Liver (tissue), 3 donors: ENCODE measurements around the gene LENEP.

Experiments
- ATF3 ChIP-seq: IDR thresholded peaks from 2 replicates; pipeline ENCODE4 v1.6.1; 2016; ENCODE audit warnings: antibody characterized with exemption
- CTCF ChIP-seq: fragments of 150-350 bp; IDR thresholded peaks from 2 replicates; pipeline ENCODE4 v1.5.1; 2017; ENCODE audit warnings: improper control_type of control experiment, low read depth, low read length; ENCODE audit not compliant: missing input control
- EGR1 ChIP-seq, 2 donors: IDR thresholded peaks; 2 replicates each; pipeline ENCODE4 v1.6.1; 2016 to 2018; ENCODE audit warnings: antibody characterized with exemption in 2 of 2, low read depth in 2 of 2
- GABPA ChIP-seq, 2 donors: IDR thresholded peaks in 1 of 2; conservative IDR thresholded peaks in 1 of 2; 2 replicates each; pipeline ENCODE4 v1.6.1; 2016; ENCODE audit warnings: antibody characterized with exemption in 2 of 2, mild to moderate bottlenecking in 1 of 2, moderate library complexity in 1 of 2
- HNF4G ChIP-seq: IDR thresholded peaks from 2 replicates; pipeline ENCODE4 v1.6.1; 2016; ENCODE audit warnings: antibody characterized with exemption
- JUND ChIP-seq, 2 donors: IDR thresholded peaks; 2 replicates each; pipeline ENCODE4 v1.6.1; 2016; ENCODE audit warnings: antibody characterized with exemption in 2 of 2
- MAX ChIP-seq: IDR thresholded peaks from 2 replicates; pipeline ENCODE4 v1.6.1; 2016; ENCODE audit warnings: antibody characterized with exemption
- RAD21 ChIP-seq, 2 donors: IDR thresholded peaks; 2 replicates each; pipeline ENCODE4 v1.6.1; 2016; ENCODE audit warnings: antibody characterized with exemption in 2 of 2, mild to moderate bottlenecking in 2 of 2
- RXRA ChIP-seq, 2 donors: IDR thresholded peaks; 2 replicates each; pipeline ENCODE4 v1.6.1; 2017 to 2018; ENCODE audit warnings: antibody characterized with exemption in 2 of 2, mild to moderate bottlenecking in 1 of 2
- SP1 ChIP-seq: IDR thresholded peaks from 2 replicates; pipeline ENCODE4 v1.6.1; 2018; ENCODE audit warnings: antibody characterized with exemption, mild to moderate bottlenecking
- TAF1 ChIP-seq: conservative IDR thresholded peaks from 2 replicates; pipeline ENCODE4 v1.6.1; 2016; ENCODE audit warnings: antibody characterized with exemption, mild to moderate bottlenecking
- YY1 ChIP-seq: IDR thresholded peaks from 2 replicates; pipeline ENCODE4 v1.6.1; 2016; ENCODE audit warnings: antibody characterized with exemption, mild to moderate bottlenecking
- ZBTB33 ChIP-seq: IDR thresholded peaks from 2 replicates; pipeline ENCODE4 v1.6.1; 2016; ENCODE audit warnings: antibody characterized with exemption
- TF ChIP-seq, protein P1 (sequence below): IDR thresholded peaks from 2 replicates; pipeline ENCODE4 v1.6.1; 2016; ENCODE audit warnings: antibody characterized with exemption, mild to moderate bottlenecking
- donor health status: healthy.
- donor health status: healthy.

GRCh38 chr1:154968731-154969130 is 24.7 kb upstream of the LENEP start:
- TF ChIP-seq CTCF, result no peak
- TF ChIP-seq, protein P1, sequence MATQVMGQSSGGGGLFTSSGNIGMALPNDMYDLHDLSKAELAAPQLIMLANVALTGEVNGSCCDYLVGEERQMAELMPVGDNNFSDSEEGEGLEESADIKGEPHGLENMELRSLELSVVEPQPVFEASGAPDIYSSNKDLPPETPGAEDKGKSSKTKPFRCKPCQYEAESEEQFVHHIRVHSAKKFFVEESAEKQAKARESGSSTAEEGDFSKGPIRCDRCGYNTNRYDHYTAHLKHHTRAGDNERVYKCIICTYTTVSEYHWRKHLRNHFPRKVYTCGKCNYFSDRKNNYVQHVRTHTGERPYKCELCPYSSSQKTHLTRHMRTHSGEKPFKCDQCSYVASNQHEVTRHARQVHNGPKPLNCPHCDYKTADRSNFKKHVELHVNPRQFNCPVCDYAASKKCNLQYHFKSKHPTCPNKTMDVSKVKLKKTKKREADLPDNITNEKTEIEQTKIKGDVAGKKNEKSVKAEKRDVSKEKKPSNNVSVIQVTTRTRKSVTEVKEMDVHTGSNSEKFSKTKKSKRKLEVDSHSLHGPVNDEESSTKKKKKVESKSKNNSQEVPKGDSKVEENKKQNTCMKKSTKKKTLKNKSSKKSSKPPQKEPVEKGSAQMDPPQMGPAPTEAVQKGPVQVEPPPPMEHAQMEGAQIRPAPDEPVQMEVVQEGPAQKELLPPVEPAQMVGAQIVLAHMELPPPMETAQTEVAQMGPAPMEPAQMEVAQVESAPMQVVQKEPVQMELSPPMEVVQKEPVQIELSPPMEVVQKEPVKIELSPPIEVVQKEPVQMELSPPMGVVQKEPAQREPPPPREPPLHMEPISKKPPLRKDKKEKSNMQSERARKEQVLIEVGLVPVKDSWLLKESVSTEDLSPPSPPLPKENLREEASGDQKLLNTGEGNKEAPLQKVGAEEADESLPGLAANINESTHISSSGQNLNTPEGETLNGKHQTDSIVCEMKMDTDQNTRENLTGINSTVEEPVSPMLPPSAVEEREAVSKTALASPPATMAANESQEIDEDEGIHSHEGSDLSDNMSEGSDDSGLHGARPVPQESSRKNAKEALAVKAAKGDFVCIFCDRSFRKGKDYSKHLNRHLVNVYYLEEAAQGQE, result no peak
- TF ChIP-seq ZBTB33, result no peak
- no peak for TF ChIP-seq RAD21 (IDR thresholded peaks at IDR 0.05)
- TF ChIP-seq TAF1, result no peak
- no peak for TF ChIP-seq GABPA (IDR thresholded peaks at IDR 0.05 in 1 of 2, conservative IDR thresholded peaks at IDR 0.05 in 1 of 2)
- no peak for TF ChIP-seq JUND (IDR thresholded peaks at IDR 0.05)
- TF ChIP-seq RXRA (IDR thresholded peaks at IDR 0.05), result no peak
- TF ChIP-seq HNF4G, result no peak
- no peak for TF ChIP-seq YY1
- TF ChIP-seq SP1, result no peak
- TF ChIP-seq ATF3, result no peak
- no peak for TF ChIP-seq MAX
- TF ChIP-seq EGR1 (IDR thresholded peaks at IDR 0.05; ENCODE audit: low read depth in 2 of 2), result no peak
